ENCODE results near the gene GYG2. TPM values are rescaled to one million over a fixed set of nuclear protein-coding genes. Genes with fewer than 3 reads are reported as not detected.
"Not testable (repeated sequence)": the region's sequence is repeated elsewhere in the genome, so short reads cannot be mapped to it uniquely, and the experiment has no call there.

Gene GYG2
- total RNA-seq, 1 experiment from 2014 or later, result 1.3 TPM

DNA sequence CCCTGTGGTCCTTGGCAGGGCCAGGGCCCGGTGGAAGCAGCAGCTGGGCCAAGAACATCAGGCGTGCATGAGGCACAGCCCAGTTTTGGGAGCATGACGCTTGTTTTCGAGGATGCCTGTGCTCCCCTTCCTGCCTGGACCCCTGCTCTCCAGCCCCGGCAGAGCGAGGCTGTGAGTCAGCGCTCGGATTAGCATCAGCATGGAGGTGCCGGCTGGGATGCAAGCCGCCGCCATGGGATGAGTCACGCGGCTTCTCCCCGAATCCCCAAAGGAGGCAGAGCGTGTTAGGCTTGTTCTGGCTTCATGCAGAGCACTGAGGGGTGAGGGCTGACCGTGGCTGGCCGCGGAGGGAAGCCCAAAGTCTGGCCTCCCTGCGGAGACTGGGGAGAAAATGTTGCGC is 23.9 kb upstream of the GYG2 start:
- DNase-seq (ENCODE audit: low spot score); in situ Hi-C loops (cut with HindIII; ENCODE audit: low sequenced_read_pairs): not testable (repeated sequence)

DNA sequence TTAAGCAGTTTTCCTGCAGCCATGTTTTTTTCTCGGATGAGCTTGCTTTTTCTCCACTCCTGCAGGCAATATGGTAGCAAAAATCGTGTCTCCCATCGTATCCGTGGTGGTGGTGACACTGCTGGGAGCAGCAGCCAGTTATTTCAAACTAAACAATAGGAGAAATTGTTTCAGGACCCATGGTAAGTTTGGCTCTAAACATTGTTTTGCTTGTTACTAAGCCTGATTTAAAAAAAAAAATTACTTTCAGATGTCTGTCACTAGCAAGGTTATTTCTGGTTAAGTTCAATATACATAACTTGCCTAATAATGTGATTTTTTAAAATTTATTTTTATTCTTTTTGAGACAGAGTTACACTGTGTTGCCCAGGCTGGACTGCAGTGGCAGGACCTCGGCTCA is 17.5 kb upstream of the GYG2 start:
- no peak for DNase-seq (ENCODE audit: low spot score)
- in situ Hi-C loops (cut with HindIII; ENCODE audit: low sequenced_read_pairs), result no loop called here

DNA sequence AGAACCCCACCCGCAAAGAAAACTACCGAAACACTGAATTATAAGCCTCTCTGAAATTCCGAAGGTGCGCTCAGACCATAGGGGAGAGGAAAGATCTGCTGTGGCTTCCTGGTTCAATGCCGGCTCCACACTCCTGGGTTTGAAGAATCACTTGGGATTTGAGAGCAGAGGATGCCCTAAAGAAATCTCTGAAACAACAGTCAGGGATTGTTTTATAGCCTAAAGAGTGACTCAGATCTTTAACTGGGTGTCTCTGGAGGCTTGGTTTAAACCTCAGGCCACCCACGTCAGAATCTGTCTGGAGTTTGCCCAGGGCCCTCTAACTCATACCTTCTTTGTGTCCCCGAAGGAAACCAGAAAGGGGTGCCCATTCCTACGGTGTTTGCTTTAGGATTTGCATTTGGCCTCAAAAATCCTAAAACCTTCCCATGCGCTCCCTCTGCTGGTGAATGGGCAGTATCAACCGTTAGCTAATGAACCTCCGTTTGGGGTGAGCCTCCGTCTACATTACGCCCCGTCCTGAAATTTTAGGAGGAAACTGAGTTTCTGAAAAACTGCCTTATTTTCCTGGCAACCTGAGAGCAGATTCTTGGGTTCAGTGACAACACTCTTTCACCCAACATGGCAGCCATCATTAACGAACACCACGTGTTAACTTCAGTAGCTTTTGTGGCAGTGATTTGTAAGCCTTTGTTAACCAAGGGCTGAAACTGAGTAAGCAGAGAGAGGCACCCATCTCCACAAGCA is 16.4 kb upstream of the GYG2 start:
- in situ Hi-C loops (cut with HindIII; ENCODE audit: low sequenced_read_pairs), result not testable (repeated sequence)
- DNase-seq (ENCODE audit: low spot score), result peak; percentile 15

DNA sequence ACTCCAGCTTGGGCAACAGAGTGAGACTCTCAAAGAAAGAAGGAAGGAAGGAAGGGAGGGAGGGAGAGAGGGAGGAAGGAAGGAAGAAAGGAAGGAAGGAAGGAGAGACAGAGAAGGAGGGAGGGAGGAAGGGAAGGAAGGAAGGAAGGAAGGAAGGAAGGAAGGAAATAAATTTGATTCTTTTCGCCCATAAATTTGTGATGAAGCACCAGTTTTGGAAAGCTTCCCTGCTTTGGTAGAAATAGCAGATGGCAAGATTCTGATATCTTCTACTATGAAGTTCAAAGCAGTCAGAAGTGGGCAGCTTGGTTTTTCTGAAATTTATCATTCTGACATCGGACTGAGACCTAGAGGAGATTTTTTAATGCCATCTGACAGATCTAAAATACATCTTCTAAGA is 11.7 kb upstream of the GYG2 start:
- in situ Hi-C loops (cut with HindIII; ENCODE audit: low sequenced_read_pairs), result no loop called here
- no peak for DNase-seq (ENCODE audit: low spot score)

DNA sequence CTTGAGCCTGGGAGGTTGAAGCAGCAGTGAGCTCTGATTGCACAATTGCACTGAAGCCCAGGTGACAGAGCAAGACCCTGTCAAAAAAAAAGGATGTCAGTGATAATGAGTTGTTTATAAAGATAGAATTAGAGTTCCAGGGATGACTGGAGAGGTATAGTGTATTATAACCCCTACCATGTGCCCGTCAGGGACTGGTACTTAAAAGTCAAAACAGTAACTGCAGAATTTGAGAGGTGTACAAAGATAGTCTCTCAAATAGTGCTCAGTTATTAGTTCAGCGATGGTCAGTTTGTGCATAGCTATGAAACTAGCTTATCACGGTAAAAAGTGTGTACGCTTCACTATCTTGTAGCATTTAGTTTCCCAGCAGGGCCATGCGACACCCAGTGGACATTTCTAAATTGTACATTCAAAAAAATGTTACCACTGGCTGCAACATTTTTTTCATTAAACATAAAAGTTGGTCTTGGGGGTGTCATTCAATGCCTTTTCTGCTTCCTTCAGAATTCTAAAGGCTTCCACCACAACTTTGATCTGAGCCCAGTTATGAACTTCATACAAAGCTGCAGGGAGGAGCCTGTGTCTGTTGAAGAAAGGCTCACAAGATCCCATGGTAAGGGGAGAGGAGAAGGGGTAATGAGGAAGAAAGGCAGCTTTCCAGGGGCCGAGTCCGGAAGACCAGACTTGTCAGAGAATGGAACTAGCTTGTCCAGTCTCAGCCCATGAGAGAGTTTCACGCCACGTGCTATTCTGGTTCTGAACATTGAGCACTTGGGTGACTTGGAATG is 9.2 kb upstream of the GYG2 start:
- in situ Hi-C loops (cut with HindIII; ENCODE audit: low sequenced_read_pairs), result no loop called here
- no peak for DNase-seq (ENCODE audit: low spot score)

DNA sequence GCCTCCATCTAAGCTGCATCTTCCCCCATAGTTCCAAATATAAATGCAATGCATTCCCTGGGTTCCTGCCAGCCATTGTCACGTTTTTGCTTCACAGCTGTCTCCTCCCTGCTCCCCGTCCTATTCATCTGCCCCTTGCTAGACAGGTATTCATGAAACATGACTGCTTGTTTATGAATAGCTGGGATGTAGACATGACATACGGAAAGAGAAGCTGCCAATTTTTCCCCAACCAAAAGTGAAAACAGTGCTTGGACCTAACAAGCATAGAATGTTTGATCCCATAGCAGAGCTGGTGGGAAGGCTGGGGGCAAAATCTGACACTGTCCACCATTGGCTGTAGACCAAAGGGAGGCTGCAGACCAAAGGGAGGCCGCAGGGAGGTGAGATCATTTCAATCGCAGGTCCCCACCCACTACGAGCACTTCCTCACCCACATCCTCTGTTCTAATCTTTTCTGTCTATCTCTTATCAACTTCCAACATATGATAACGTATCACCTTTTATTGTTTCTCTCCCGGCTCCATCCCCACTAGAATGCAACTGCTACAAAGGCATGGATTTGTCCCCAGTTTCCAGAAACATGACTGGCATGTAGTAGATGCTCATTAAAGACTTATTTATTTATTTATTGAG is 8.5 kb upstream of the GYG2 start:
- no peak for DNase-seq (ENCODE audit: low spot score)
- in situ Hi-C loops (cut with HindIII; ENCODE audit: low sequenced_read_pairs), result no loop called here

DNA sequence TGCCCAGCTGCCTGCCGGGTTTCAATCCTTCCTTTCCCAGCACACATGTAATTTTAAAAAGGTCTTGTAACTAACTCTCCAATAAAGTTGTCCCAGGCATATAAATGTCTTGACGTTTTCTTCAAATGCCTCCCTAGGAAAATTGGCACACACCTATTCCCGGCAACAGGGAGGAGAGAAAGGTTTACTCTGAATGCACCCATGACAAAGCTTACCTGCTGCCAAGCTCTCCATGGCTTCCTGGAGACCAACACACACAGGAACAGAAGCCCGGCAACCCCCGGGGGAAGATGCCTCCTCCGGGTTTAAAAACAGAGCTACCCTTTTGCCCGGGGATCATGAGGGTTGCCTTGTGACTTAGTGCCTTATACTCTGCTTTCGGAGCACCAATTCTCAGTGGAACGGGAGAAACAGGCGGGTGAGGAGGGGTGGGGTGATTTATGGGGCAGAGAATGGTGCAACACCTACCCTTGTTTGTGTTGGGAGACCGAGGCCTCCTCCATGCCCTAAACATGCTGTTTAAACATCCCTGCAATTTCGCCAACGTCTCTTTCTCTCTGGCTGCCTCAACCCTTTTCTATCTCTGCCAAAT is 4.8 kb upstream of the GYG2 start:
- in situ Hi-C loops (cut with HindIII; ENCODE audit: low sequenced_read_pairs), result no loop called here
- no peak for DNase-seq (ENCODE audit: low spot score)

DNA sequence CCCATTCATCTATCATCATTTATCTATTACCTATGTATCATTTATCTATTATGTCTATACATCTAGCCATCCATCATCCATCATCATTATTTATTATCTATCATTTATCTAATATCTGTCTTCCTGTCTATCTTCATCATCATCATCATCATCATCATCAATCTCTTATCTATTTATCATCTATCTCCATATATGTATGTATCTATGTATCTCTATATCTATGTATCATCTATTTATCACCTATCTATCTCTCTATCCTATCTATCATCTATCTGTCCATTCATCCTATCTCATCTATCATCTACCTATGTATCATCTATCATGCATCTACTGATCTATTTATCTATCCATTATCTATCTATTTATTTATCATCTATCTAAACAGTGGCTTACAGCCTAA is 3.8 kb upstream of the GYG2 start:
- no peak for DNase-seq (ENCODE audit: low spot score)
- in situ Hi-C loops (cut with HindIII; ENCODE audit: low sequenced_read_pairs), result no loop called here

DNA sequence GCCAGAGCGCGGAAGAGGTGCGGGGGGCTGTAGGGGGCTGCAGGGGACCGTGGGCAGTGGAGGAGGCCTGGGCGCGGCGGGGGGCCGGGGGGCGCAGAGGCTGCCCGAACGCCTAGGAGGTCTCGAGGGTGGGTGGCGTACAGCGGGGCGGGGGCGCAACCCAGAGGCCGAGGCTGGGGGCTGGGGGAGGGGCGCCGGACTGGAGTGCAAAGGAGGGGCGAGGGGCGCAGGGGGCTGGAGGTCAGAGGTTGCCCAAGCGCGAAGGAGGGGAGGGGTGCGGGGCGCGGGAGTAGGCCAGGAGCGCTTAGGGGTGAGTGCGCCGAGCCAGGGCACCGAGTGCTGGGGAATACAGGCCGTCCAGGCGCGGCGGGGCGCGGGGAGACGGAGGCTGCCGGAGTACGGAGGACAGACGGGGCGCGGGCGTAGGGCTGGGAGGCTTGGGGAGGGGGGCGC is 255 bp downstream of the GYG2 start:
- DNase-seq (ENCODE audit: low spot score), result no peak
- in situ Hi-C loops (cut with HindIII; ENCODE audit: low sequenced_read_pairs), result no loop called here

DNA sequence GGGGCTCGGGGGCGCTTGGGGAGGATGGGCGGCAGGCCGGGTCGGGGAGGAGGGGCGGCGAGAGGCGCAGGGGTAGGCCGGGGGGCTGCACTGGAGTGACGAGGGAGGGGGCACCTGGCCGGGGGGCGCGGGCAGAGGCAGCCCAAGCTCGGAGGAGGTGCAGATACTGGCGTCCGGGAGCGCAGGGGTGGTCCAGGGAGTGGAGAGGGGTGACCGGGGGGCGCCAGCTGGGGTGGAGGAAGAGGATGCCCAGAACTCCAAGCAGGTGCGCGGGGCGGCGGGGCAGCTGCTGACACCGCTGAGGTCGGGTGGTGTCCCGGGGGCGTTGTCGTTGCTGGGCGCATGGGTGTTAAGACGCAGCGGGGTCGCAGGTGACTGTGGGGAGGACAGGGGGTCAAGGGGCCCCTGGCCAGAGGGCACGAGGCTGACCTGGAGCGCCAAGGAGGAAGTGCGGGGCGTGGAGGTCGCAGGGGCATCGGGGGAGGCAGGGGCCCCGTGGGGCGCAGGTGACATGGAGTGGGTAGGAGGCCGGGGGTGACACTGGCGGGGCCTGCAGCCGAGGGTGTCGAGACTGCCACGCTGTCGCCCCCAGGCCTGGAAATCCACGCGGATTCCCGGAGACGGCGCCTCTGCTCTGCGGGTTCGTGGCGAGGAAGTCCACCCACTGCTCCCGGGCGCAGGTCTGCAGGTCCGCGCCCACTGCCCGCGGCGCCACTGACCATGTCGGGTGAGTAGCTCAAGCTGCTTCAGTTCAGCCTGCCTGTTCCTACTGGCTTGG is 928 bp downstream of the GYG2 start:
- in situ Hi-C loops (cut with HindIII; ENCODE audit: low sequenced_read_pairs), result no loop called here
- no peak for DNase-seq (ENCODE audit: low spot score)

DNA sequence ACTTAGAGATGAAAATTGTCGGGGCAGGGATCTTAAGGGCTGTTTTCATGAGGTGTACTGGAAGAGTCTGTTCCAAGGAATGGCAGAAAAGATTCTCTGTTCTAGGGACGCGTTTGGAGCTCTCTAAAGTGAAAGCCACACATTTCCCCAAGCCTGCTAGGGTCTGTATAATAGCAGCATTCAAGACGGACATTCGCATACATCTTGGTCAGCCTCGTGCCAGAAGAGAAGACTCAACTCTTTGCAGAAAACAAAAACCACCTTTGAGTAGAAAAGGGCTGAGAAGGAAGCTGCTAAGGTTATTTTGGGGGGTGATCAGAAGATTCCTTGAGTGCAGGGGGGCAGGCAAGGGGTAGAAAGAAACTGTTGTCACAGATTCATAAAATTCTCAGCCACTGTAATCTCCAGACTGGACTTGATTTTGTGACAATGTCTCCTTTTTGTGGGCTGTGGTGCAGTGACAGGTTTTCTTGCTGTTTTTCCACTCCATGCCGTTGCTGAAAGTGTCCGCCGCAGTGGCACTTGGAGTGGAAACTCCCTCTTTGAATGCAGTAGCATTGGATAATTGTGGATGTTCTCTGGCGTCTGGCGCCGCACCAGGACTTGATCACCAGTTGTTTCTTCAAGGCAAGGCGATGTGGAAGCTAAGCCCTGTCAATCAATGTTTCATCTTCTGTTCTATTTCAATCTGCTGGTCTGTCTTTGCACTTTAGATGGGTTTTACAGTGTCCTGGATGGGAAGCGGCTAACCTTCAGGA is 2.9 kb downstream of the GYG2 start:
- in situ Hi-C loops (cut with HindIII; ENCODE audit: low sequenced_read_pairs), result no loop called here
- DNase-seq (ENCODE audit: low spot score), result no peak

DNA sequence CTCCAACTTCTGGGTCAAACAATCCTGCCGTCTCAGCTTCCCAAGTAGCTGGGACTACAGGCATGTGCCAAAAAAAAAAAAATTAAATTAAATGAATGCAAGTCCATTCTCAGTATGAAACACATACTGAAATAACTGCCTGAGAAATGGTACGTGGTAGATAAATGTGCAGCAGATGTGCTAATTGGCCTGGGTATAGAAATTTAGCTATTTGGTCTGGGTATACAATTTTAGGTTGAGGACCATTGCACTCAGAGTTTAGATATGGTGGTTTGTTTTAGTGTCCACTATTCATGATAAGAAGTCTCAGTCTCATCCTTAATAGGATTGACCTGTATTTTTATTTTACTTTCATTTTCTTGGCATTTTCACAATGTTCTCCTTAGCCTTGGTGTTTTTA is 9.2 kb downstream of the GYG2 start:
- in situ Hi-C loops (cut with HindIII; ENCODE audit: low sequenced_read_pairs), result no loop called here
- no peak for DNase-seq (ENCODE audit: low spot score)

DNA sequence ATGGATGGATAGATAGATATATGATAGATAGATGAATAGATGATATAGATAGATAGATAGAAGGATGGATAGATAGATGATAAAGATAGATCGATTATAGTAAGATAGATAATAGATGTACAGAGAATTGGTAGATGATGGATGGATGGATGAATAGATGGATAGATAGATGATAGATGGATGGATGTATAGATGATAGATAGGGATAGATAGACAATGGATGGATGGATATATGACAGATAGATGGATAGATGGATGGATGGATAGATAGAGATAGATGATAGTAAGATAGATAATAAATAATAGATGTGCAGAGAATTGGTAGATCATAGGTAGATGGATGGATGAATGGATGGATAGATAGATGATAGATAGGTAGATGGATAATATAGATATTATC is 12.2 kb downstream of the GYG2 start:
- in situ Hi-C loops (cut with HindIII; ENCODE audit: low sequenced_read_pairs), result no loop called here
- no peak for DNase-seq (ENCODE audit: low spot score)

DNA sequence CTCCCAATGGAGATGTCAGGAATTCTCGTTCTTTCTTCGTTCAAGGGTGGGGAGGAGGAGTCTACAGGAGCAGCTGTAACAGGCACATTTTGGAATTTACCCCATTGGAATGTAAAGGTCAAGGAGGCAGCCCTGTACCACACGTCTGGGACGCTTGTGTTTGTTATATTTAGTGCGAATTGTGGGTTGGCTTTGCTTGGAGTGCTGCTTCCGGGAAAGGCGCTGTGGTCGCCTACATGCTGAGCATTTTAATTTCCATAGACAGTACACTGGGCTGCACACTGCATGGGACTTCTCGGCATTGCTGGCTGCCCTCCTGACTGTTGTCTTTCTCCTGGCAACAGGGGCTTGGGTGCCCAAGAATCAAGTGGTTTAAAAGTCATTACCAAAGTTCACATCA is 12.8 kb downstream of the GYG2 start:
- in situ Hi-C loops (cut with HindIII; ENCODE audit: low sequenced_read_pairs), result no loop called here
- DNase-seq (ENCODE audit: low spot score), result peak; percentile 1

DNA sequence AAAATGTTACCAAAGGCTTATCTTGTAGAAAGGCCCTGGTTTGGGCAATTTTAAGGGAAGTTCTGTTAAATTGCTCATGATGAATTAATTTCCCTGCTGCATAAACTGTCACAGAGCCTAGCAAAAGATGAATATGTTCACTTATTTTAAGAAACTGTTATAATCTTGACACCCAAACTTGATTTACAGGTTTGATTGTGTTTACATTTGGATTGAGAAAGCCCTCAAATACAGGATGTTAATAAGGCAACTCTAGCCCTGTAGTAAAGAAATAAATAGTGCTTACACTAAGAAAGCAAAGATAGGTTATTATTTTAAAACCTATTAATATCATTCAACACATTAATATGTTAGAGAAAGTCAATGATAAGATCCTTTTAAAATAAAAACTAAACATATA is 18.3 kb downstream of the GYG2 start:
- DNase-seq (ENCODE audit: low spot score), result no peak
- in situ Hi-C loops (cut with HindIII; ENCODE audit: low sequenced_read_pairs), result no loop called here

DNA sequence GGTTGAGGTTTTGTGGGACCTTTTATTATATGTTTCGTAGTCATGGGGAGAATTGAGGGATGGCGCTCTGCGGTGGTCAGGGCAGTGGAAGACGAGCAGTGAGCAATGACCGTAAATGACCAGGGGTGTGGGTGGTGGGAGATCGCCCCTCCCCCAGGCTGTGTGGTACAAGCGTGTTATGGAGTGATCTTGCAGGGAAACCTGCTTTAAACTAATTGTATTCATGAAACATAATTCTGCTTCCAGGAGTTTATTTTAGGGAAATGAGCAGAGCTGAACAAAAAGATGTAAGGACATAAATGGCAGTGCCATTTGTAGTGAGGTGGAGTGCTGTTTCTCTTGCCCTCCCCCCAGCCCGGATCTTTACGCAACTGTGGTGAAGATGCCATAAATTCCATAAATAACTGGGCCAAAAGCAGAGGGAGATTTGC is 20.2 kb downstream of the GYG2 start:
- in situ Hi-C loops (cut with HindIII; ENCODE audit: low sequenced_read_pairs), result no loop called here
- DNase-seq (ENCODE audit: low spot score), result no peak

DNA sequence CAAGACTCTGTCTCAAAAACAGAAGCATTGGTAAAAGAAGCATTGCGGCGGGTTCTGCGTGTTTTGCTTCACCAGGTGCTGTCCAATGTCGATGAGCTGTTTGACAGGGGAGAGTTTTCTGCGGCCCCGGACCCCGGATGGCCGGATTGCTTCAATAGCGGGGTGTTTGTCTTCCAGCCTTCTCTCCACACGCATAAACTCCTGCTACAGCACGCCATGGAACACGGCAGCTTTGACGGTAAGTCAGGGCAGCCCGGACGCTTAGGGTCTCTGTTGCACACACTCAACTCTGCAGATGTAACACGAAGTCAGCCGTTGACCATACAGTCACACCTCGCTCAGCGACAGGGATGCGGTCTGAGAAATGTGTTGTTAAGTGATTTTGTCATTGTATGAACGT is 26.2 kb downstream of the GYG2 start:
- in situ Hi-C loops (cut with HindIII; ENCODE audit: low sequenced_read_pairs), result no loop called here
- DNase-seq (ENCODE audit: low spot score), result no peak

DNA sequence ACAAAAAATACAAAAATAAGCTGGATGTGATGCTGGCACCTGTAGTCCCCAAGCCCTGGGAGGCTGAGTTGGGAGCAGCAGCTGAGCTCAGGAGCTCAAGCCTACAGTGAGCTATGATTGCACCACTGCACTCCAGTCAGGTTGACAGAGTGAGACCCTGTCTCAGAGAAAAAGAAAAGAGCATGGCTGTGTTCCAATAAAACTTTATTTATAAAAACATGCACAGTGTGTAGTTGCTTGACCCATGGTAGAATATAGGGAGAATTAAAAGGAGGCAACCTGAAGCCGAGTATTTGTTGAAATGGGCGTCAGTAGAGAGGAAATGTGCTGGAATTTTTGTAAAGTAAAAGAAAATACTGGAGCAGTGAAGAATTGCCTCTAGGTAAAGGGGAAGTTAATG is 27.0 kb downstream of the GYG2 start:
- in situ Hi-C loops (cut with HindIII; ENCODE audit: low sequenced_read_pairs), result no loop called here
- no peak for DNase-seq (ENCODE audit: low spot score)

DNA sequence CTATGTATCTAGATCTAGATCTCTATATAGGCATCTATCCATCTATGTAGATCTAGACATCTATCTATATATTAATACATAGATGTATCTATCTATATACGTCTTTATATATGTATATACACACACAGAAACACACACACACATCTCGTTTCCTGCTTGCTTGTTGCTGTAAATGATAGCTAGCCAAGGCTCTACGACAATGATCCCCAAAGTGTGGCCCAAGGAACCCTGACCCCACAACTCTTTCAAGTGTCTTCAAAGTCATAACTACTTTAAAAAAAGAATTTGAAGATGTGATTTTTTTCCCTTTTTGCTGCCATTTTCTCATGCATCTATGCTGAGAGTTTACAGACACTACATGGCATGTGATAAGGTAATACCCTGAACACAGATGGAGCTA is 28.8 kb downstream of the GYG2 start:
- in situ Hi-C loops (cut with HindIII; ENCODE audit: low sequenced_read_pairs), result no loop called here
- DNase-seq (ENCODE audit: low spot score), result no peak
